ENCODE data around the gene TMEM132A.
A peak's percentile ranks its signal among the peaks of the same experiment; 100 is the strongest.

TMEM132A gene

GRCh38 chr11:60897496-60897895 is 26.8 kb upstream of the TMEM132A start:
- in situ Hi-C loops (cut with HindIII; ENCODE audit: low sequenced_read_pairs), result loop anchor here (5.0 kb wide), 1 partner anchor 40 kb away; the partner anchor contains the start of gene PTGDR2
- no peak for TF ChIP-seq CTCF (IDR thresholded peaks at IDR 0.05; ENCODE audit: low read depth, low read length, missing control alignments)
- no peak for DNase-seq (ENCODE audit: low read depth)
- H3K4me3 ChIP-seq (ENCODE audit: low read depth, low read length), result no peak overlapping the region

GRCh38 chr11:60899046-60899936 is 25.0 kb upstream of the TMEM132A start:
- no peak overlapping the region for H3K4me3 ChIP-seq (ENCODE audit: low read depth, low read length)
- peak; percentile 97 for TF ChIP-seq CTCF (IDR thresholded peaks at IDR 0.05; ENCODE audit: low read depth, low read length, missing control alignments)
- DNase-seq (ENCODE audit: low read depth), result no peak
- in situ Hi-C loops (cut with HindIII; ENCODE audit: low sequenced_read_pairs), result loop anchor here (5.0 kb wide), 1 partner anchor 42 kb away; the partner anchor contains the start of gene PTGDR2

- in situ Hi-C loops (cut with HindIII; ENCODE audit: low sequenced_read_pairs), result loop anchor here (5.0 kb wide), 1 partner anchor 43 kb away; the partner anchor contains the start of gene PTGDR2
- TF ChIP-seq CTCF (IDR thresholded peaks at IDR 0.05; ENCODE audit: low read depth, low read length, missing control alignments), result no peak
- no peak overlapping the region for H3K4me3 ChIP-seq (ENCODE audit: low read depth, low read length)
- no peak for DNase-seq (ENCODE audit: low read depth)
Observed at GRCh38 chr11:60899977-60900376, 24.3 kb upstream of the TMEM132A start.

GRCh38 chr11:60900673-60901404 is 23.4 kb upstream of the TMEM132A start:
- peak; percentile 4 for TF ChIP-seq CTCF (IDR thresholded peaks at IDR 0.05; ENCODE audit: low read depth, low read length, missing control alignments)
- in situ Hi-C loops (cut with HindIII; ENCODE audit: low sequenced_read_pairs), result no loop called here
- DNase-seq (ENCODE audit: low read depth), result peak; percentile 69
- H3K4me3 ChIP-seq (ENCODE audit: low read depth, low read length), result no peak overlapping the region

- DNase-seq (ENCODE audit: low read depth), result no peak
- no peak for TF ChIP-seq CTCF (IDR thresholded peaks at IDR 0.05; ENCODE audit: low read depth, low read length, missing control alignments)
- no peak overlapping the region for H3K4me3 ChIP-seq (ENCODE audit: low read depth, low read length)
- in situ Hi-C loops (cut with HindIII; ENCODE audit: low sequenced_read_pairs), result no loop called here
Observed at GRCh38 chr11:60902625-60903024, 21.6 kb upstream of the TMEM132A start.

- in situ Hi-C loops (cut with HindIII; ENCODE audit: low sequenced_read_pairs), result no loop called here
- peak overlapping the region; percentile 77 for H3K4me3 ChIP-seq (ENCODE audit: low read depth, low read length)
Observed at GRCh38 chr11:60905047-60905446, 19.2 kb upstream of the TMEM132A start.

More at GRCh38 chr11:60905047-60905446, 19.2 kb upstream of the TMEM132A start:
- no peak for DNase-seq (ENCODE audit: low read depth)
- no peak for TF ChIP-seq CTCF (IDR thresholded peaks at IDR 0.05; ENCODE audit: low read depth, low read length, missing control alignments)
